GM23338 (cell line): ENCODE measurements around the gene ADAMTS14.
"Not testable (repeated sequence)": the region's sequence is repeated elsewhere in the genome, so short reads cannot be mapped to it uniquely, and the experiment has no call there.

Experiments used
- EZH2 ChIP-seq: fragments of 200-600 bp; sonication (generic); IDR thresholded peaks from one replicate; pipeline ENCODE4 v1.8.0; 2017; ENCODE audit warnings: antibody characterized with exemption, mild to moderate bottlenecking, low read depth; ENCODE audit not compliant: unreplicated experiment
- EZH2phosphoT487 ChIP-seq: fragments of 200-600 bp; sonication (generic); IDR thresholded peaks from one replicate; pipeline ENCODE4 v1.8.1; 2018; ENCODE audit warnings: antibody characterized with exemption; ENCODE audit not compliant: unreplicated experiment
- JUNB ChIP-seq: IDR thresholded peaks from one replicate; pipeline ENCODE4 v1.6.1; 2016; ENCODE audit warnings: antibody characterized with exemption; ENCODE audit not compliant: unreplicated experiment
- POLR2AphosphoS5 ChIP-seq: IDR thresholded peaks from 2 replicates; pipeline ENCODE4 v1.6.1; 2016; ENCODE audit warnings: antibody characterized with exemption, low read depth
- ZNF114 ChIP-seq: fragments of 250-450 bp; sonication (Bioruptor Pico); IDR thresholded peaks from 2 replicates; pipeline ENCODE4 v1.5.0; 2020; ENCODE audit warnings: mild to moderate bottlenecking, moderate library complexity
- TF ChIP-seq, protein P1 (sequence below), 2 experiments: fragments of 200-600 bp in 1 of 2; sonication (generic) in 1 of 2; conservative IDR thresholded peaks; 2 replicates each; pipeline versions ENCODE4 v1.5.1 to v1.6.1; 2016 to 2017; ENCODE audit warnings: antibody characterized with exemption in 2 of 2, low read depth in 2 of 2, mild to moderate bottlenecking in 2 of 2, moderate library complexity in 1 of 2
- TF ChIP-seq, protein P2 (sequence below): IDR thresholded peaks from one replicate; pipeline ENCODE4 v1.6.1; 2018; ENCODE audit warnings: antibody characterized with exemption; ENCODE audit not compliant: unreplicated experiment

GRCh38 chr10:70667818-70668217 is 4.5 kb upstream of the ADAMTS14 start:
- TF ChIP-seq JUNB, EZH2, POLR2AphosphoS5, ZNF114, EZH2phosphoT487: not testable (repeated sequence)
- TF ChIP-seq, protein P1, sequence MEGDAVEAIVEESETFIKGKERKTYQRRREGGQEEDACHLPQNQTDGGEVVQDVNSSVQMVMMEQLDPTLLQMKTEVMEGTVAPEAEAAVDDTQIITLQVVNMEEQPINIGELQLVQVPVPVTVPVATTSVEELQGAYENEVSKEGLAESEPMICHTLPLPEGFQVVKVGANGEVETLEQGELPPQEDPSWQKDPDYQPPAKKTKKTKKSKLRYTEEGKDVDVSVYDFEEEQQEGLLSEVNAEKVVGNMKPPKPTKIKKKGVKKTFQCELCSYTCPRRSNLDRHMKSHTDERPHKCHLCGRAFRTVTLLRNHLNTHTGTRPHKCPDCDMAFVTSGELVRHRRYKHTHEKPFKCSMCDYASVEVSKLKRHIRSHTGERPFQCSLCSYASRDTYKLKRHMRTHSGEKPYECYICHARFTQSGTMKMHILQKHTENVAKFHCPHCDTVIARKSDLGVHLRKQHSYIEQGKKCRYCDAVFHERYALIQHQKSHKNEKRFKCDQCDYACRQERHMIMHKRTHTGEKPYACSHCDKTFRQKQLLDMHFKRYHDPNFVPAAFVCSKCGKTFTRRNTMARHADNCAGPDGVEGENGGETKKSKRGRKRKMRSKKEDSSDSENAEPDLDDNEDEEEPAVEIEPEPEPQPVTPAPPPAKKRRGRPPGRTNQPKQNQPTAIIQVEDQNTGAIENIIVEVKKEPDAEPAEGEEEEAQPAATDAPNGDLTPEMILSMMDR (conservative IDR thresholded peaks at IDR 0.05; ENCODE audit: low read depth in 2 of 2): not testable (repeated sequence)
- TF ChIP-seq, protein P2, sequence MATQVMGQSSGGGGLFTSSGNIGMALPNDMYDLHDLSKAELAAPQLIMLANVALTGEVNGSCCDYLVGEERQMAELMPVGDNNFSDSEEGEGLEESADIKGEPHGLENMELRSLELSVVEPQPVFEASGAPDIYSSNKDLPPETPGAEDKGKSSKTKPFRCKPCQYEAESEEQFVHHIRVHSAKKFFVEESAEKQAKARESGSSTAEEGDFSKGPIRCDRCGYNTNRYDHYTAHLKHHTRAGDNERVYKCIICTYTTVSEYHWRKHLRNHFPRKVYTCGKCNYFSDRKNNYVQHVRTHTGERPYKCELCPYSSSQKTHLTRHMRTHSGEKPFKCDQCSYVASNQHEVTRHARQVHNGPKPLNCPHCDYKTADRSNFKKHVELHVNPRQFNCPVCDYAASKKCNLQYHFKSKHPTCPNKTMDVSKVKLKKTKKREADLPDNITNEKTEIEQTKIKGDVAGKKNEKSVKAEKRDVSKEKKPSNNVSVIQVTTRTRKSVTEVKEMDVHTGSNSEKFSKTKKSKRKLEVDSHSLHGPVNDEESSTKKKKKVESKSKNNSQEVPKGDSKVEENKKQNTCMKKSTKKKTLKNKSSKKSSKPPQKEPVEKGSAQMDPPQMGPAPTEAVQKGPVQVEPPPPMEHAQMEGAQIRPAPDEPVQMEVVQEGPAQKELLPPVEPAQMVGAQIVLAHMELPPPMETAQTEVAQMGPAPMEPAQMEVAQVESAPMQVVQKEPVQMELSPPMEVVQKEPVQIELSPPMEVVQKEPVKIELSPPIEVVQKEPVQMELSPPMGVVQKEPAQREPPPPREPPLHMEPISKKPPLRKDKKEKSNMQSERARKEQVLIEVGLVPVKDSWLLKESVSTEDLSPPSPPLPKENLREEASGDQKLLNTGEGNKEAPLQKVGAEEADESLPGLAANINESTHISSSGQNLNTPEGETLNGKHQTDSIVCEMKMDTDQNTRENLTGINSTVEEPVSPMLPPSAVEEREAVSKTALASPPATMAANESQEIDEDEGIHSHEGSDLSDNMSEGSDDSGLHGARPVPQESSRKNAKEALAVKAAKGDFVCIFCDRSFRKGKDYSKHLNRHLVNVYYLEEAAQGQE: not testable (repeated sequence)
